GM18505 (cell line): Measurements from ENCODE around the gene SPDYE2.
"Not testable (repeated sequence)": the region's sequence is repeated elsewhere in the genome, so short reads cannot be mapped to it uniquely, and the experiment has no call there.

Experiments used
- ATAC-seq: cut with Tn5 transposase; IDR thresholded peaks from one replicate; pipeline ENCODE4 v1.9.1; 2021; ENCODE audit not compliant: unreplicated experiment
- POLR2A ChIP-seq: IDR thresholded peaks from 4 replicates; pipeline ENCODE4 v1.6.1; 2011; ENCODE audit warnings: borderline replicate concordance; ENCODE audit not compliant: insufficient read depth, insufficient read length; ENCODE audit errors: extremely low read depth

Gene SPDYE2

GRCh38 chr7:102535062-102535615, 15.9 kb upstream of the SPDYE2 start:
- not testable (repeated sequence) for ATAC-seq

- ATAC-seq = not testable (repeated sequence)
Observed at GRCh38 chr7:102540604-102541003, 10.4 kb upstream of the SPDYE2 start.

- ATAC-seq = not testable (repeated sequence)
Observed at GRCh38 chr7:102542083-102542482, 8.9 kb upstream of the SPDYE2 start.

- ATAC-seq = not testable (repeated sequence)
Observed at GRCh38 chr7:102542771-102543170, 8.3 kb upstream of the SPDYE2 start.

GRCh38 chr7:102543596-102543995, 7.4 kb upstream of the SPDYE2 start, which contains the start of gene UPK3BL2:
Gene UPK3BL2, minus strand, starts transcription at chr7:102543696. Its CDS starts 60 bp downstream, at chr7:102543636.
- ATAC-seq = not testable (repeated sequence)

GRCh38 chr7:102544372-102544771, 6.7 kb upstream of the SPDYE2 start:
- ATAC-seq = not testable (repeated sequence)

- ATAC-seq = not testable (repeated sequence)
Observed at GRCh38 chr7:102545288-102545687, 5.7 kb upstream of the SPDYE2 start.

GRCh38 chr7:102546353-102546752, 4.7 kb upstream of the SPDYE2 start:
- ATAC-seq = peak; percentile 65

GRCh38 chr7:102568620-102569019, 17.6 kb downstream of the SPDYE2 start:
- not testable (repeated sequence) for ATAC-seq

- peak; percentile 92 for ATAC-seq
- peak; percentile 51 for TF ChIP-seq POLR2A
Observed at GRCh38 chr7:102572261-102573239, 21.5 kb downstream of the SPDYE2 start, which contains the start of gene POLR2J3. Gene POLR2J3, minus strand, starts transcription at chr7:102572583. Its CDS starts 62 bp downstream, at chr7:102572521.

- ATAC-seq = not testable (repeated sequence)
Observed at GRCh38 chr7:102574607-102575006, 23.6 kb downstream of the SPDYE2 start.

- not testable (repeated sequence) for ATAC-seq
Observed at GRCh38 chr7:102576363-102576762, 25.3 kb downstream of the SPDYE2 start.

GRCh38 chr7:102577315-102578240, 26.6 kb downstream of the SPDYE2 start:
- ATAC-seq = not testable (repeated sequence)

- not testable (repeated sequence) for ATAC-seq
Observed at GRCh38 chr7:102578486-102578885, 27.5 kb downstream of the SPDYE2 start.

- not testable (repeated sequence) for ATAC-seq
Observed at GRCh38 chr7:102581722-102582121, 30.7 kb downstream of the SPDYE2 start.

GRCh38 chr7:102583495-102583894, 32.5 kb downstream of the SPDYE2 start:
- ATAC-seq = not testable (repeated sequence)

GRCh38 chr7:102589857-102590256, 38.8 kb downstream of the SPDYE2 start:
- peak; percentile 44 for ATAC-seq

- peak; percentile 36 for ATAC-seq
Observed at GRCh38 chr7:102592477-102593019, 41.5 kb downstream of the SPDYE2 start.

- ATAC-seq = peak; percentile 64
Observed at GRCh38 chr7:102593637-102594334, 42.8 kb downstream of the SPDYE2 start.
